Colonic mucosa (tissue), 4 donors: ENCODE results near the gene ILF2. TPM values are rescaled to one million over a fixed set of nuclear protein-coding genes. Genes with fewer than 3 reads are reported as not detected.

ENCODE experiments used
- DNase-seq: peaks from one replicate; pipeline ENCODE4 v3.0.0-alpha.2; 2020
- H3K27ac ChIP-seq: fragments of 200-600 bp; one replicate; pipeline ENCODE4 v1.8.0; 2021
- H3K27me3 ChIP-seq: fragments of 200-600 bp; one replicate; pipeline ENCODE4 v1.8.0; 2021
- H3K36me3 ChIP-seq: fragments of 200-600 bp; one replicate; pipeline ENCODE4 v1.8.0; 2021
- H3K4me1 ChIP-seq: fragments of 200-600 bp; one replicate; pipeline ENCODE4 v1.8.0; 2021; ENCODE audit warnings: mild to moderate bottlenecking
- H3K4me3 ChIP-seq: fragments of 200-600 bp; one replicate; pipeline ENCODE4 v1.8.0; 2021
- H3K9ac ChIP-seq, 2 donors: one replicate each; pipeline ENCODE4 v1.7.0; 2013; ENCODE audit warnings: control low read depth in 2 of 2, low read depth in 2 of 2, low read length in 2 of 2
- H3K9me3 ChIP-seq: fragments of 200-600 bp; one replicate; pipeline ENCODE4 v1.8.0; 2021
- CTCF ChIP-seq: fragments of 200-600 bp; IDR thresholded peaks from one replicate; pipeline ENCODE4 v1.8.0; 2022; ENCODE audit warnings: antibody characterized with exemption, mild to moderate bottlenecking
- intact Hi-C: fragments of 100-400 bp; cut with DNase I; formaldehyde crosslinking; loops from one replicate; pipeline ENCODE4 v1.14.1; 2022
- total RNA-seq, 2 donors: library from RNA; stranded (reverse); fragmentation: NEBNext Ultra II Directional in 1 of 2; extraction: Animal tissue kit (Norgen Biotek cat#: 25700) in 1 of 2; gene quantifications; one replicate each; pipeline ENCODE4 v1.2.1, GENCODE V29; 2021
- donor health status: healthy.
- donor health status: DM: no; HTN: no; CAD: no.
- donor health status: DM: no; HTN: no; CAD: no.

Gene ILF2
- total RNA-seq, 2 donors from 2014 or later, result 105 to 171 TPM

- Histone ChIP-seq H3K4me3 (no peak overlapping the region), H3K9ac (no peak overlapping the region), H3K4me1 (peaks cover 9% of the 10 kb centered on the region), H3K27me3 (no peaks in the 10 kb centered on the region), H3K9me3 (no peaks in the 10 kb centered on the region), H3K27ac (no peak overlapping the region), H3K36me3 (peaks cover 38% of the 10 kb centered on the region)
- intact Hi-C loops, result loop anchor here (10.0 kb wide), 1 partner anchor 93 kb away; no protein-coding TSS in a partner anchor
- no peak for DNase-seq
- no peak for TF ChIP-seq CTCF
Measured at GRCh38 chr1:153667439-153667838, 3.4 kb downstream of the ILF2 start.

- no peaks in the 10 kb centered on the region for H3K27me3 ChIP-seq
- H3K4me3 ChIP-seq, result no peak overlapping the region
- no peak for TF ChIP-seq CTCF
- H3K9ac ChIP-seq, result no peak overlapping the region
- H3K36me3 ChIP-seq, result peaks cover 38% of the 10 kb centered on the region
- H3K27ac ChIP-seq, result no peak overlapping the region
- H3K4me1 ChIP-seq, result peaks cover 5% of the 10 kb centered on the region
- no peaks in the 10 kb centered on the region for H3K9me3 ChIP-seq
- intact Hi-C loops, result loop anchor here (10.0 kb wide), 1 partner anchor 88 kb away; no protein-coding TSS in a partner anchor
- DNase-seq, result no peak
Measured at GRCh38 chr1:153663211-153663610, 7.6 kb downstream of the ILF2 start.

GRCh38 chr1:153662269-153662668 lies 8.5 kb downstream of the ILF2 start:
- no peaks in the 10 kb centered on the region for H3K27me3 ChIP-seq
- no peak overlapping the region for H3K27ac ChIP-seq
- intact Hi-C loops, result loop anchor here (10.0 kb wide), 1 partner anchor 87 kb away; no protein-coding TSS in a partner anchor
- H3K9me3 ChIP-seq, result no peaks in the 10 kb centered on the region
- TF ChIP-seq CTCF, result no peak
- H3K9ac ChIP-seq, result no peak overlapping the region
- peaks cover 37% of the 10 kb centered on the region for H3K36me3 ChIP-seq
- no peak for DNase-seq
- no peak overlapping the region for H3K4me3 ChIP-seq
- H3K4me1 ChIP-seq, result peaks cover 5% of the 10 kb centered on the region

GRCh38 chr1:153661111-153661708 lies 9.6 kb downstream of the ILF2 start:
- peaks cover 5% of the 10 kb centered on the region for H3K4me1 ChIP-seq
- no peak overlapping the region for H3K27ac ChIP-seq
- H3K4me3 ChIP-seq, result no peak overlapping the region
- DNase-seq, result no peak
- H3K9ac ChIP-seq, result no peak overlapping the region
- no peaks in the 10 kb centered on the region for H3K9me3 ChIP-seq
- H3K27me3 ChIP-seq, result no peaks in the 10 kb centered on the region
- intact Hi-C loops, result loop anchor here (10.0 kb wide), 1 partner anchor 86 kb away; no protein-coding TSS in a partner anchor
- peaks cover 26% of the 10 kb centered on the region for H3K36me3 ChIP-seq
- TF ChIP-seq CTCF, result no peak

- Histone ChIP-seq H3K9me3 (no peaks in the 10 kb centered on the region), H3K27ac (no peak overlapping the region), H3K4me1 (peaks cover 5% of the 10 kb centered on the region), H3K36me3 (peaks cover 14% of the 10 kb centered on the region), H3K4me3 (peak overlapping the region; percentile 67), H3K27me3 (no peaks in the 10 kb centered on the region), H3K9ac (peak overlapping the region in 1 of 2 donors; percentile 87)
- DNase-seq, result no peak
- TF ChIP-seq CTCF, result no peak
- intact Hi-C loops, result loop anchor here (10.0 kb wide), 1 partner anchor 85 kb away; no protein-coding TSS in a partner anchor
Measured at GRCh38 chr1:153659656-153660055, 11.1 kb downstream of the ILF2 start.
